ENCODE results near the gene KCNAB2.
"Not testable (repeated sequence)": the region's sequence is repeated elsewhere in the genome, so short reads cannot be mapped to it uniquely, and the experiment has no call there.

The KCNAB2 gene

GRCh38 chr1:6011161-6011945, 34.3 kb upstream of the KCNAB2 start:
- DNase-seq: no peak

DNA sequence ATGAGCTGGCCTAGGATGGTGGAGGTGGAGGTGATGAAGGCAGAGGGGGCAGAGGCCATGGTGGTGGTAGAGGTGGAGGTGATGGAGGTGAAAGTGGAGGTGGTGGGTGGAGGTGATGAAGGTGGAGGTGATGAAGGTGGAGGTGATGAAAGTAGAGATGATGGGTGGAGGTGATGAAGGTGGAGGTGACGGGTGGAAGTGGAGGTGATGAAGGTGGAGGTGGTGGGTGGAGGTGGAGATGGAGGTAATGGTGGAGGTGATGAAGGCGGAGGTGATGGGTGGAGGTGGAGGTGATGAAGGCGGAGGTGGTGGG, 33.8 kb upstream of the KCNAB2 start:
- DNase-seq: no peak

GRCh38 chr1:6012529-6013318, 33.0 kb upstream of the KCNAB2 start:
- no peak for DNase-seq

DNA sequence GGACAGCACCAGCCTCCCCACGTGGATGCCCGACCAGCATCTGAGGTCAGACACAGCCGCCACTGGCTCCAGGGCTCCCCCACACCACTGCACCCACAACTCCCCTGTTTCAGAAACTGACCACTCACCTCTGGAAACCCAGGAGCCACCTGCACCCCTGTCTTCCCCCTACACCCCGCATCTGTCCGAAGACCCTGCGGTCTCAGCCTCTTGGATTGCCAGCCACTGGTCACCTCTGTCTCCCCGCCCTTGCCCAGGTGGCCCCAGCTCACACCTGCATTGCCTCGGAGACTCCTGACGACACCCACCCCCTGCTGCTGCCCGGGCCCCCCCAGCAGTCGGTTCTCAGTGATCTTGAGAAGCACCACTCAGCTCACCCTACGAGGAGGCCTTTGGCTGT, 32.2 kb upstream of the KCNAB2 start:
- DNase-seq: no peak

- DNase-seq: no peak
Observed at GRCh38 chr1:6014130-6014999, 31.3 kb upstream of the KCNAB2 start.

GRCh38 chr1:6016191-6016865, 29.4 kb upstream of the KCNAB2 start:
- DNase-seq: no peak

DNA sequence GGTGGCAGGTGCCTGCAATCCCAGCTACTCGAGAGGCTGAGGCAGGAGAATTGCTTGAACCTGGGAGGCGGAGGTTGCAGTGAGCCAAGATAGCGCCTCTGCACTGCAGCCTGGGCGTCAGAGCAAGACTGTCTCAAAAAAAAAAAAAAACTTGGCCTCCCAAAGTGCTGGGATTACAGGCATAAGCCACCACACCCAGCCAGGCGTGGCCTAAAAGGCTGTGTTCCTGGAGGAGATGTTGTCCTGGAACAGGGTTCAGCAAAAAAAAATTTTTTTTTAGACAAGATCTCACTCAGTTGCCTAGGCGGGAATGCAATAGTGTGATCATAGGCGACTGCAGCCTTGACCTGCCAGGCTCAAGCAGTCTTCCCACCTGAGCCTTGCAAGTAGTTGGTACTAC, 28.0 kb upstream of the KCNAB2 start:
- DNase-seq: not testable (repeated sequence)

DNA sequence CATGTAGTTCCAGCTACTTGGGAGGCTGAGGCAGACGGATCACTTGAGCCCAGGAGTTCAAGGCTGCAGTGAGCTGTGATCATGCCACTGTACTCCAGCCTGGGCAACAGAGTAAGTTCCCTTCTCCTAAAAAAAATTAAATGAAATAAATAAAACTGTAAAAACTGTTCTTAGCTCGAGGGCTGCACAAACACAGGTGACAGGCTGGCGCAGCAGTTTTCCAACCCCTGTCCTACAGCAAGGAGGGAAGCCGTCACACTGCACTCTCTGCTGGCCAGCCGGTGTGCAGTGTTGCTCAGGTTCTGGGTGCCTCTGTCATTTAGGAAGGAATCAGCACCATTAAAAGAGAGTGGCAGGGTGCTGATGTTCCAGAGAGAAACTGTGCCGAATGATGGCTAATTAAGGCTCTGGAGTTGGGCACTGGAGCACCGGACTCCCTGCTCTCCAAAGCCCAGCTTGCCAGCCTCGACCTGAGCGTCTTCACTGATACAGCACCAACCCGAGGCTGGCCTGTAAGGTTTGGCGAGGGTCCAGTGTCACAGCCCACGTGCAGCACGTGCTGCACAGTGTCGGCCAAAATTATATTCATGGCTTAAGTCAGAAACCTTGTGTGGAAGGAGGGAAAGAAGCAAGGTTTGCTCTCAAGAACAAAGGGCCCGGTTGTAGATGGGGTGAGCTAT, 26.4 kb upstream of the KCNAB2 start:
- no peak for DNase-seq

DNA sequence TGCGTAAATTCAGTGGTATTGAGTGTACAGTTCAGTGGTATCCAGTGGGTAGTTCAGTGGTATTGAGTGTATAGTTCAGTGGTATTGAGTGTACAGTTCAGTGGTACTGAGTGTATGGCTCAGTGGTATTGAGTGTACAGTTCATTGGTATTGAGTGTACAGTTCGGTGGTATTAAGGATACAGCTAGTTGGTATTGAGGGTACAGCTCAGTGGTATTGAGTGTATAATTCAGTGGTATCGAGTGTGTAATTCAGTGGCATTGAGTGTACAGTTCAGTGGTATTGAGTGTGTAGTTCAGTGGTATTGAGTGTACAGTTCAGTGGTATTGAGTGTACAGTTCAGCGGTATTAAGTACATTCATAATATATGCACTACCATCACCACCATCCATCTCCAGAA, 23.5 kb upstream of the KCNAB2 start:
- DNase-seq: no peak

DNA sequence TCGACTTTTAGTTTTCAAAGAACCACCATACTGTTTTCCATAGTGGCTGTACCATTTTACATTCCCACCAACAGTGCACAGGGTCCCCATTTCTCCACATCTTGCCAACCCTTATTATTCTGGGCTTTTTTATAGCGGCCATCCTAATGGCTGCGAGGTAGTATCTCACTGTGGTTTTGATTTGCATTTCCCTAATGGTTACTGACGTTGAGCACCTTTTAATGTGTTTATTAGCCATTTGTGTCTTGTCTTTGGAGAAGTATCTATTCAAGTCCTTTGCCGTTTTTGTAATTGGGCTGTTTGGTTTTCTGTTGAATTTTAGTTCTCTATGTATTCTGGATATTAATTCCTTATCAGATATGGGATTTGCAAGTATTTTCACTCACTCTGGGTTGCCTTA, 22.3 kb upstream of the KCNAB2 start:
- no peak for DNase-seq

GRCh38 chr1:6024376-6024775, 21.3 kb upstream of the KCNAB2 start:
- no peak for DNase-seq

DNA sequence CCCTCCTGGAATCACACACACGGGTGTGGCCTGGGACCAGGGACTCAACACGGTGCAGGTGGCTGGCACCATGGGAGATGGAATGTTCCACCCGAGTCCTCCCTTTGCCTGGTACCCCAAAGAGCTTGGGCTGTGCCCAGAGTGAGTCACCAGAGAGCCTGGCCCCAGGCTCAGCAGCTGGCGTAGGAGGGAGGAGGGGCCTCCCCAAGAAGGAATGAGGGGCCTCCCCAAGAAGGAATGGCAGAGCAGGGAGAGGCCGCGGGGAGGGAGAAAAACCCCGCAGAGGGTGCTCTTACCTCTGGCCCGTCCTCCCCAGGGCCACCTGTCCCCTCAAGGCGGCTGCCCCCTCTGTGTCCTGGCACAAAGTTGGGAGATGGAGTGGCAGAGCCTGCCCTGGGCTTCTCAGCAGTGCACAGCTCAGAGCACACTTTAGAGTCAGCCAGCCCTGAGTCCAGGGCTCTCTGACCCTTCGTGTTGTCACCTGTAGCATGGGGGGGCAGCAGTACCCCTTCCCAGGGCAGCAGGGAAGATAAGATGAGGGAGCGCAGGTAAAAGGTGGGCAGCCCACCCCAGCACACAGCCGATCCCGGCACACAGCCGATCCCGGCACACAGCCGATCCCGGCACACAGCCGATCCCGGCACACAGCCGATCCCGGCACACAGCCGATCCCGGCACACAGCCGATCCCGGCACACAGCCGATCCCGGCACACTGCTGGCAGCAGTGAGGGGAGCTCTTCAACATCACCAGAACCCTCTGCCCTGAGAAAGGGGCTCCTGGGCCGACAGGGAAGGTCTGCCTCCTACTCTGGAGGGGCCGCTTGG, 20.2 kb upstream of the KCNAB2 start:
- DNase-seq: no peak

DNA sequence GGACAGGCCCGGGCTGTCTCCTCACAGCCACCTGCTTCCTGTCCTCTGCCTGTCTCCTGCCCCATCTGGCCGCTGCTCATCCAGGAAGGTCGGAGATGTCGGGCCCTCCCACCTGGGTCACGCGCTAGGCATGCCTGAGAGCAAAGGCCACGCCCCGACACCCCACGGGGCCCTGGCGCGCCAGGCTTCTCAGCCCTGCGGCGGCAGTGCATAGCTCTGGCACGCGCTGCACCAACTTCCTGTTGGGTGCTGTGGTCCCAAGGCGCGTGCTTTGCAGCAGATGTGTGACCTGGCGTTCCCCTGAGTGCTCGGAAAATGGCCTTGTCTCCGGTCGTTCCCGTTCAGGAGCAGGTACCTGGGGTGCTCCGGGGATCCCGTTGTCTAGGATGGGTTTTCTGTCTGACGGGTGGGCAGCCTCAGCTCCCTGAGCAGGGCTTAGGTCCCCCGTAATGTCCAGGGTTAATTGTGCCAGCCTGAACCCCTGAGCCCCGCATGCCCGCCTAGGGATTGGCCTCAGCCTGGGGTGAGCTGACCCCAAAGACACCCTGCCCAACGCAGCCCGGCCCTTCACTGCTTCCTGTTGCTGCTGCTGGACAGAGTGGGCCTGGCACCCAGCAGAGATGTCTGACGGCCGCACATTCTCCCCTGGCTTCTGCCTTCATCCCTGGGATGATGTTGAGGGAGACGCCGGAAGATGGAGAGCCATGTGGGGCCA, 19.4 kb upstream of the KCNAB2 start:
- DNase-seq: peak; percentile 95

DNA sequence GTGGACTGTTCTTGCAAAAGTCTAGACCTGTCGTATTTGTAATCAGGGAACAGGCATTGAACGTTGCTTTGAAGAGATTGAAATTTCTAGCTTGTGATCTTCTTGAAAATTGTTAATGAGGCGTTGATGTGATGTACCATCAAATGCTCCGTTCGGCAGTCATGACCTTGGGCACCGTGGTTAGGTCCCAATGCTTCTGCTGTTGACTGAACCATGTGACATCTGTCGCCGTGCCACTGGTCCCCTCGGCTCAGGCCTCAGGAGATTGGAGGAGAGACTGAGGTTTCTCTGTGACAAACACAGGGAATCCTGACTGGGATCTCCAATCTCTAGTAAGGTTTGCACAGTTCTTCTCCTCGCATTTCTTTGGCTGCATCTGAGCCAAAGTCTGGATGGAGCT, 18.1 kb upstream of the KCNAB2 start:
- no peak for DNase-seq

- peak; percentile 82 for DNase-seq
Observed at GRCh38 chr1:6028042-6028850, 17.4 kb upstream of the KCNAB2 start.

DNA sequence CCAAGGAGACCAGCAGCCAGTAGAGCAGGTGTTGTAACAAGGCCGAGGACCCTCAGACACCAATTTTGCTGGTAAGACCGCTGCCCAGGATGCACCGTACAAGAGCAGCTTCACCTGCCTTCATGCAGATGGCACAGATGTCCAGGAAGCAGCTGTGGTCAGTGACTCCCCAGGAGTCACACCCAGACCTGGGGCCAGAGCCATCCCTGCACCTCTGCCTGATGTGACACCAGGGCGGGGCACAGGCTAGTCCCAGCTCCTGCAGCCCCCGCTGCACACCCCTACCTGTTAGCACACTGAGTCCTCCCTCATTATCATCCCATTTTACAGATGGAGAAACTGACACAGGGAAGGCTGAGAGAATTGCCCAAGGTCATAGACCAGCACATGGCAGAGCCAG, 16.3 kb upstream of the KCNAB2 start:
- no peak for DNase-seq

DNA sequence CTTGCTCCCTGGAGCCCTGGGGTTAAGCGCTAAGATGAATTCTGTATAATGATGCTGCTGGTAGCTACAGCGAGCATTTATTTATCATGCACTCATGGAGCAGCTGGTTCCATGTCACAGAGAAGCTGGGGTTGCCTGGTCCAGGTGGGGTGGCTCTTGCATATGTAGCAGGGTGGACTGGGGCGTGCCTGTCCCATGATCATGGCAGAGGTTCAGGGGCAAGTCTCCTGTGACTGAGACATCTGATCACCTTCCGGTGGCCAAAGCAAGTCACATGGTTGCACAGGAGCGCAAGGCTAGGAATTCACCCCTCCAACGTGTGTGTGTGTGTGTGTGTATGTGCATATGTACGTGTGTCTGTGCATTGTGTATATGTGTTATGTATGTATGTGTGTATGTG, 15.6 kb upstream of the KCNAB2 start:
- no peak for DNase-seq

DNA sequence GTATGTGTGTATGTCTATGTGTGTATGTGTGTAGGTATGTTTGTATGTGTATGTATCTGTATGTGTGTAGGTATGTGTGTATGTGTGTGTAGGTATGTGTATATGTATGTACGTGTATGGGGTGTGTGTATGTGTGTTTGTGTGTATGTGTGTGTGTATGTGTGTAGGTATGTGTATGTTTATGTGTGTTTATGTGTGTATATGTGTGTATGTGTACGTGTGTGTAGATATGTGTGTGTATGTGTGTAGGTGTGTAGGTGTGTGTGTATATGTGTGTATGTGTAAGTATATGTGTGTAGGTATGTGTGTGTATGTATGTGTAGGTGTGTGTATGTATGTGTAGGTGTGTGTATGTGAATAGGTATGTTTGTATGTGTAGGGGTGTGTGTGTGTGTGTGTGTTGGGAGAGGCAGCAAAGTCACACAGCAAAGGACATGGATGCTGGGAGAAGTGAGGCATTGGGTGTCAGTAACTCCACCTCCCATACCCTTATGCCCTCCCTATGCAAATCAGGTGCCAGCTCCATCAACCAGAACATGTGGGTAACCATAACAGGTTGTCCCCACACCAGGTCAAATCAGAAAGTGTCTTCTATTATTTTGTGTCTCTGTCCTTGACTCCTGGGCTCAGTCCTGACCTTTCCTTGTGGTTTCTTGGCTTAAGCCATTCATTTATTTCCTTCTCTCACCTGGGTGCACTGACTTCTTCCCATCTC, 15.0 kb upstream of the KCNAB2 start:
- no peak for DNase-seq

GRCh38 chr1:6033124-6033523, 12.6 kb upstream of the KCNAB2 start:
- DNase-seq: no peak
